HEK293T (cell line): Measurements from ENCODE around the gene FADS3.

Source experiments
- CTCF ChIA-PET: fragments of 350-600 bp; formaldehyde crosslinking; extraction: SDS; loops from one replicate; lab custom pipeline; 2021; ENCODE audit warnings: antibody characterized with exemption, inconsistent platforms; lab: Yijun Ruan, JAX
- POLR2A ChIA-PET: fragments of 350-600 bp; formaldehyde crosslinking; extraction: SDS; loops from one replicate; lab custom pipeline; 2020; ENCODE audit warnings: antibody characterized with exemption, inconsistent platforms; lab: Yijun Ruan, JAX
- DNase-seq: peaks from one replicate; pipeline ENCODE4 v3.0.0; 2012; ENCODE audit warnings: mixed read lengths; ENCODE audit errors: extremely low spot score
- ARNT ChIP-seq: fragments of 450-650 bp; IDR thresholded peaks from 2 replicates; pipeline ENCODE4 v1.6.1; 2017; ENCODE audit warnings: mild to moderate bottlenecking
- BHLHE40 ChIP-seq: fragments of 450-650 bp; IDR thresholded peaks from 2 replicates; pipeline ENCODE4 v1.6.1; 2016; ENCODE audit warnings: mild to moderate bottlenecking, moderate library complexity, borderline replicate concordance
- CTBP1 ChIP-seq: fragments of 450-650 bp; IDR thresholded peaks from 2 replicates; pipeline ENCODE4 v1.6.1; 2016; ENCODE audit warnings: borderline replicate concordance
- ELF4 ChIP-seq: fragments of 450-650 bp; IDR thresholded peaks from 2 replicates; pipeline ENCODE4 v1.6.1; 2017; ENCODE audit warnings: antibody characterized with exemption
- FOXA1 ChIP-seq: fragments of 450-650 bp; IDR thresholded peaks from 2 replicates; pipeline ENCODE4 v1.6.1; 2016; ENCODE audit warnings: mild to moderate bottlenecking
- FOXK2 ChIP-seq: fragments of 450-650 bp; IDR thresholded peaks from 2 replicates; pipeline ENCODE4 v1.6.1; 2016; ENCODE audit warnings: mild to moderate bottlenecking
- FOXM1 ChIP-seq: fragments of 450-650 bp; IDR thresholded peaks from 2 replicates; pipeline ENCODE4 v1.6.1; 2017; ENCODE audit warnings: mild to moderate bottlenecking, borderline replicate concordance
- HDGF ChIP-seq: fragments of 450-650 bp; IDR thresholded peaks from 2 replicates; pipeline ENCODE4 v1.6.1; 2017; ENCODE audit warnings: antibody characterized with exemption, borderline replicate concordance
- L3MBTL2 ChIP-seq: fragments of 450-650 bp; conservative IDR thresholded peaks from 2 replicates; pipeline ENCODE4 v1.6.1; 2016; ENCODE audit warnings: mild to moderate bottlenecking
- LEF1 ChIP-seq: fragments of 450-650 bp; IDR thresholded peaks from 2 replicates; pipeline ENCODE4 v1.6.1; 2017; ENCODE audit warnings: mild to moderate bottlenecking, borderline replicate concordance
- NFRKB ChIP-seq: fragments of 450-650 bp; IDR thresholded peaks from 2 replicates; pipeline ENCODE4 v1.6.1; 2016; ENCODE audit warnings: mild to moderate bottlenecking, moderate library complexity
- PKNOX1 ChIP-seq: fragments of 450-650 bp; IDR thresholded peaks from 2 replicates; pipeline ENCODE4 v1.6.1; 2016
- SP1 ChIP-seq: fragments of 450-650 bp; IDR thresholded peaks from 2 replicates; pipeline ENCODE4 v1.6.1; 2017
- SUZ12 ChIP-seq: fragments of 450-650 bp; IDR thresholded peaks from 2 replicates; pipeline ENCODE4 v1.6.1; 2016; ENCODE audit warnings: mild to moderate bottlenecking
- TARDBP ChIP-seq: fragments of 450-650 bp; IDR thresholded peaks from 2 replicates; pipeline ENCODE4 v1.6.1; 2016
- ZNF384 ChIP-seq: fragments of 450-650 bp; IDR thresholded peaks from 2 replicates; pipeline ENCODE4 v1.6.1; 2016

FADS3 gene

DNA sequence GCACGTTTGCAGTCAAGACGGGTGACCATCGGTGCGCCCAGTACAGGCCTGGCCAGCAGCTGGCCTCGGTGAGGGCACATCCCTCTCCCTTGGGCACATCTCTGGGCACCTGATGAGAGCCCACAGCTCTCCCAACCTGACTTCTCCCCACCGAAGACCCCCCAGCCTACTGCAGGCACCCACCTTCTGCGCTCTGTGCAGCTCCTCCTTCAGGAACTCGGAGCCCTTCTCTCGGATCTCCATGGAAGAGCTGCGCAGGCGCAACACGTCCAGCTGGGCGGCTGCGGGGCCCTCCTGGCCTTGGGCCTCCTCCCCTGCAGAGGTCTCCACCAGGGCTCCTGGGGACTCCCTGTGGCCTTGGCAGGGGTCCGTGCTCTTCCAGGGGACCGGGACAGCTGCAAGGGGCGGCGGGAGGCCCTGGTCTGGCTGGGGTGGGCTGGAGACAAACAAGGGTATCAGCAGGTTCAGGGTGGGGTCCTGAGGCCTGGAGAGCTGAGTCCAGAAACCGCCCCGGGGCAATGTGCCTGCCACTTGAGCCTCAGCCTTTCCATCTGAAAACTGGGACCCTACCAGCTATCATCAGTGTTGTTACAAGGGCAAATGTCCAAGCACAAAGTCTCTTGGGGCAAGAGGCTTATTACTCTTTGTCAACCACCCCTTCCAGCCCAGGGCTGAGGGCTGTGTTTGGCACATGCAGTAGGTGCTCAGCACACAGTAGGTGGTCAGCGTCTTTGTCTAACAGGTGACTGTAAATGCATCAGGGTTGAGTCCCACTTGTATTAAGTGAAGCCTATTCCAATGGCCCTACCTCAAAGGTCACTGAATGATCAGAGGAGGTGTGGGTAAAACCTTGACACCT lies 16.8 kb upstream of the FADS3 start:
- ChIA-PET CTCF (interaction anchor here (1.1 to 2.4 kb wide), 3 partner anchors 9 to 39 kb away, joined by 4 to 21 read pairs (median 6); no protein-coding TSS in a partner anchor), POLR2A (interaction anchor here (0.7 to 1.2 kb wide), 4 partner anchors 41 to 60 kb away, joined by 3 read pairs; partner anchors contain the start of gene FTH1)

DNA sequence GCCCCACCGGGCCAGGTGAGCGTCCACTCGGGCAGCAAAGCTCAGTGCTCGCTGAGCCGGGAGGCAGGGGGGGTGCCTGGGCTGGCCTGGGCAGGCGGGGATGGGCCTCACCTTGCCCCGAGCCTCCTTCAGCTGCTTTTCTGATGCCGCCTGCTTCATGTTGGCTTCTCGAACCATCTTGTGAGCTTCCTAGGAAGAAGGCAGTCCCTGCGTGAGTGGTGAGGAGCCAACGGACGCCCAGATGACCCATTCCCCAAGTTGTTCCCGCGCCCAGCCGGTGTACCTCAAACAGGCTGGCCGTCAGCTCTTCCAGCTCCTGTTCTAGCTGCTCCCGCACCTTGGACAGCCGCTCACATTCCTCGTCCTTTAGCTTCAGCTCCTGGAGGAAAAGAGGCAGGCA lies 15.9 kb upstream of the FADS3 start:
- ChIA-PET POLR2A (interaction anchor here (0.7 to 1.2 kb wide), 3 partner anchors 42 to 61 kb away, joined by 3 read pairs; partner anchors contain the start of gene FTH1), CTCF (interaction anchor here (1.3 to 2.4 kb wide), 2 partner anchors 8 to 40 kb away, joined by 6 to 21 read pairs; no protein-coding TSS in a partner anchor)
- DNase-seq: no peak
- TF ChIP-seq ELF4 (no peak), PKNOX1 (no peak), SUZ12 (no peak), FOXK2 (no peak), LEF1 (no peak), TARDBP (no peak), L3MBTL2 (no peak), FOXM1 (no peak), SP1 (no peak), ARNT (no peak), BHLHE40 (no peak), NFRKB (no peak), HDGF (no peak), ZNF384 (no peak), CTBP1 (no peak), FOXA1 (no peak)

More for the DNA sequence above, 16.8 kb upstream of the FADS3 start:
- no peak for TF ChIP-seq NFRKB
- TF ChIP-seq ELF4: no peak
- TF ChIP-seq ARNT: no peak
- no peak for TF ChIP-seq BHLHE40
- no peak for TF ChIP-seq TARDBP
- no peak for TF ChIP-seq FOXK2
- no peak for TF ChIP-seq ZNF384
- TF ChIP-seq FOXM1: no peak
- TF ChIP-seq L3MBTL2: no peak
- TF ChIP-seq SP1: no peak
- TF ChIP-seq PKNOX1: no peak
- TF ChIP-seq HDGF: no peak
- no peak for TF ChIP-seq SUZ12
- no peak for TF ChIP-seq CTBP1
- no peak for DNase-seq

GRCh38 chr11:61906522-61906909 lies 15.2 kb upstream of the FADS3 start:
- no peak for DNase-seq
- TF ChIP-seq CTBP1: no peak
- no peak for TF ChIP-seq TARDBP
- TF ChIP-seq HDGF: no peak
- TF ChIP-seq LEF1: no peak
- ChIA-PET CTCF (interaction anchor here (1.3 to 2.4 kb wide), 2 partner anchors 7 to 41 kb away, joined by 6 to 21 read pairs; no protein-coding TSS in a partner anchor), POLR2A (no interaction called here)

GRCh38 chr11:61905801-61906521 lies 14.6 kb upstream of the FADS3 start:
- ChIA-PET CTCF (no interaction called here), POLR2A (no interaction called here)
- TF ChIP-seq HDGF: no peak
- TF ChIP-seq LEF1: no peak
- no peak for TF ChIP-seq BHLHE40
- no peak for TF ChIP-seq SUZ12
- no peak for TF ChIP-seq ELF4
- TF ChIP-seq SP1: no peak
- no peak for DNase-seq

GRCh38 chr11:61905067-61905696 lies 13.8 kb upstream of the FADS3 start:
- ChIA-PET CTCF (interaction anchor here (0.6 to 1.7 kb wide), 2 partner anchors 43 to 202 kb away, joined by 3 to 7 read pairs; no protein-coding TSS in a partner anchor), POLR2A (interaction anchor here (2.1 kb wide), 1 partner anchor 44 kb away, joined by 6 read pairs; the partner anchor contains the start of gene BEST1)
- no peak for DNase-seq

More at GRCh38 chr11:61905067-61905696, 13.8 kb upstream of the FADS3 start:
- TF ChIP-seq SP1 (no peak), ARNT (no peak), FOXK2 (no peak), ZNF384 (no peak), PKNOX1 (no peak), BHLHE40 (no peak), HDGF (no peak), FOXM1 (no peak), L3MBTL2 (no peak), TARDBP (no peak), NFRKB (no peak), CTBP1 (no peak), ELF4 (no peak), FOXA1 (no peak), LEF1 (no peak), SUZ12 (no peak)
